OCI-LY3 (cell line): ENCODE results near the gene TOB1.

Experiments used
- EZH2phosphoT487 ChIP-seq: fragments of 200-600 bp; shearing (Covaris generic); IDR thresholded peaks from 2 replicates; pipeline ENCODE4 v1.6.1; 2018; ENCODE audit warnings: antibody characterized with exemption, mixed run types, low read depth
- TF ChIP-seq, protein P1 (sequence below): fragments of 200-600, 300-600 bp; sonication (generic); IDR thresholded peaks from 2 replicates; pipeline ENCODE4 v1.5.1; 2014; ENCODE audit warnings: antibody characterized with exemption, low read length, low read depth

DNA sequence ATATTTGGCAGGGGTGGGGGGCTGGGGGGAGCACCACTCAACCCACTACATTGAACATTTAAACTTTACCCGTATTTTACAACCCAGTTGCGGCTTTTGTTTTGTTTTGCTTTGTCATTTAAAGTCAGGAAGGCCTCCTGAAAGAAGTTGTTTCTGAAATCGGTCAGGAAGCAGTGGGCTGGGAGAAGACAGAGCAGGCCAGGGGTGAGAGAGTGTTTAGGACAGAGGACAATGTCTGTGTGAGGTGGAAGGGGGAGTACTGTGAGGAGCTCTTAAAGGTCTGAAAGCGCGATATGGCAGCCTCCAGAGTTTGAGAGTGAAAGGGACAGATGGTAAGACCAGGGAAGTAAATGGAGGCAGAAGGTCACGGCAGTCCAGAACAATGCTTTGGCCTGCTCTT lies 36.8 kb downstream of the TOB1 start:
- TF ChIP-seq, protein P1, sequence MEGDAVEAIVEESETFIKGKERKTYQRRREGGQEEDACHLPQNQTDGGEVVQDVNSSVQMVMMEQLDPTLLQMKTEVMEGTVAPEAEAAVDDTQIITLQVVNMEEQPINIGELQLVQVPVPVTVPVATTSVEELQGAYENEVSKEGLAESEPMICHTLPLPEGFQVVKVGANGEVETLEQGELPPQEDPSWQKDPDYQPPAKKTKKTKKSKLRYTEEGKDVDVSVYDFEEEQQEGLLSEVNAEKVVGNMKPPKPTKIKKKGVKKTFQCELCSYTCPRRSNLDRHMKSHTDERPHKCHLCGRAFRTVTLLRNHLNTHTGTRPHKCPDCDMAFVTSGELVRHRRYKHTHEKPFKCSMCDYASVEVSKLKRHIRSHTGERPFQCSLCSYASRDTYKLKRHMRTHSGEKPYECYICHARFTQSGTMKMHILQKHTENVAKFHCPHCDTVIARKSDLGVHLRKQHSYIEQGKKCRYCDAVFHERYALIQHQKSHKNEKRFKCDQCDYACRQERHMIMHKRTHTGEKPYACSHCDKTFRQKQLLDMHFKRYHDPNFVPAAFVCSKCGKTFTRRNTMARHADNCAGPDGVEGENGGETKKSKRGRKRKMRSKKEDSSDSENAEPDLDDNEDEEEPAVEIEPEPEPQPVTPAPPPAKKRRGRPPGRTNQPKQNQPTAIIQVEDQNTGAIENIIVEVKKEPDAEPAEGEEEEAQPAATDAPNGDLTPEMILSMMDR = no peak
- no peak for TF ChIP-seq EZH2phosphoT487
